Liver (tissue), 9 donors: ENCODE data around the gene HOXD11. TPM values are rescaled to one million over a fixed set of nuclear protein-coding genes. Genes with fewer than 3 reads are reported as not detected.
A peak's percentile ranks its signal among the peaks of the same experiment; 100 is the strongest.

ENCODE experiments used
- DNase-seq: peaks from one replicate; pipeline ENCODE4 v3.0.0-alpha.2; 2017; ENCODE audit warnings: low spot score
- H3K27ac ChIP-seq, 2 donors: one replicate each; pipeline ENCODE4 v1.7.0; 2013; ENCODE audit warnings: inconsistent platforms in 2 of 2, low read length in 2 of 2, control low read depth in 1 of 2, low read depth in 1 of 2, mild to moderate bottlenecking in 1 of 2
- H3K27me3 ChIP-seq, 4 donors: one replicate each; pipeline versions ENCODE4 v1.6.1 to v1.7.0; 2013; ENCODE audit warnings: low read length in 3 of 4, inconsistent platforms in 1 of 4, mild to moderate bottlenecking in 1 of 4, moderate library complexity in 1 of 4; ENCODE audit not compliant: control insufficient read depth in 4 of 4, insufficient read depth in 4 of 4
- H3K36me3 ChIP-seq, 4 donors: one replicate each; pipeline versions ENCODE4 v1.6.1 to v1.7.0; 2013; ENCODE audit warnings: low read length in 3 of 4, mild to moderate bottlenecking in 3 of 4, low read depth in 1 of 4, moderate library complexity in 1 of 4; ENCODE audit not compliant: control insufficient read depth in 4 of 4, insufficient read depth in 3 of 4
- H3K4me1 ChIP-seq, 4 donors: one replicate each; pipeline versions ENCODE4 v1.6.1 to v1.7.0; 2013; ENCODE audit warnings: low read length in 3 of 4, mild to moderate bottlenecking in 3 of 4, moderate library complexity in 1 of 4; ENCODE audit not compliant: control insufficient read depth in 4 of 4, insufficient read depth in 4 of 4
- H3K4me3 ChIP-seq, 3 donors: one replicate each; pipeline versions ENCODE4 v1.6.1 to v1.7.0; 2013; ENCODE audit warnings: low read length in 3 of 3, control low read depth in 1 of 3, low read depth in 1 of 3, mild to moderate bottlenecking in 1 of 3
- H3K9ac ChIP-seq, 2 donors: one replicate each; pipeline ENCODE4 v1.7.0; 2013; ENCODE audit warnings: low read length in 2 of 2, mild to moderate bottlenecking in 2 of 2, moderate library complexity in 2 of 2, control low read depth in 1 of 2, low read depth in 1 of 2
- H3K9me3 ChIP-seq, 4 donors: one replicate each; pipeline versions ENCODE4 v1.6.1 to v1.7.0; 2013; ENCODE audit warnings: low read length in 3 of 4; ENCODE audit not compliant: control insufficient read depth in 4 of 4
- EGR1 ChIP-seq, 2 donors: IDR thresholded peaks; 2 replicates each; pipeline ENCODE4 v1.6.1; 2016 to 2018; ENCODE audit warnings: antibody characterized with exemption in 2 of 2, low read depth in 2 of 2
- HNF4A ChIP-seq, 2 donors: conservative IDR thresholded peaks; 2 replicates each; pipeline ENCODE4 v1.6.1; 2016; ENCODE audit warnings: antibody characterized with exemption in 2 of 2, mild to moderate bottlenecking in 2 of 2
- JUND ChIP-seq, 2 donors: IDR thresholded peaks; 2 replicates each; pipeline ENCODE4 v1.6.1; 2016; ENCODE audit warnings: antibody characterized with exemption in 2 of 2
- NR2F2 ChIP-seq: IDR thresholded peaks from 2 replicates; pipeline ENCODE4 v1.6.1; 2016; ENCODE audit warnings: antibody characterized with exemption
- RAD21 ChIP-seq, 2 donors: IDR thresholded peaks; 2 replicates each; pipeline ENCODE4 v1.6.1; 2016; ENCODE audit warnings: antibody characterized with exemption in 2 of 2, mild to moderate bottlenecking in 2 of 2
- RXRA ChIP-seq, 2 donors: IDR thresholded peaks; 2 replicates each; pipeline ENCODE4 v1.6.1; 2017 to 2018; ENCODE audit warnings: antibody characterized with exemption in 2 of 2, mild to moderate bottlenecking in 1 of 2
- SP1 ChIP-seq: IDR thresholded peaks from 2 replicates; pipeline ENCODE4 v1.6.1; 2018; ENCODE audit warnings: antibody characterized with exemption, mild to moderate bottlenecking
- TAF1 ChIP-seq: conservative IDR thresholded peaks from 2 replicates; pipeline ENCODE4 v1.6.1; 2016; ENCODE audit warnings: antibody characterized with exemption, mild to moderate bottlenecking
- WGBS: extraction: QIAGEN DNeasy Blood & Tissue Kit; methylation state at CpG from one replicate; pipeline ENCODE4 v1.1.7; 2013; 5-methylcytosine and 5-hydroxymethylcytosine counted together
- polyA plus RNA-seq, 2 donors: library from polyadenylated mRNA; stranded (reverse) in 1 of 2; unstranded in 1 of 2; fragments of 200-250 nt in 1 of 2; fragments of >200 nt in 1 of 2; fragmentation: Nextera tagmentation in 1 of 2; extraction: Ambion mirVana in 1 of 2; gene quantifications; one replicate each; pipeline versions ENCODE4 v1.2.1 to v1.2.3, GENCODE V29; 2013 to 2015
- total RNA-seq, 2 donors: library from RNA; depleted of rRNA; stranded (reverse); fragments of >200 nt; gene quantifications; one replicate each; pipeline ENCODE4 v1.2.3, GENCODE V29; 2014
- TF ChIP-seq, protein P1 (sequence below): fragments of 150-350 bp; IDR thresholded peaks from 2 replicates; pipeline ENCODE4 v1.5.1; 2017; ENCODE audit warnings: improper control_type of control experiment, low read depth, low read length; ENCODE audit not compliant: missing input control
- TF ChIP-seq, protein P2 (sequence below): IDR thresholded peaks from 2 replicates; pipeline ENCODE4 v1.6.1; 2016; ENCODE audit warnings: antibody characterized with exemption, mild to moderate bottlenecking
- TF ChIP-seq, protein P3 (sequence below): IDR thresholded peaks from 2 replicates; pipeline ENCODE4 v1.6.1; 2016; ENCODE audit warnings: antibody characterized with exemption
- TF ChIP-seq, protein P4 (sequence below): IDR thresholded peaks from 2 replicates; pipeline ENCODE4 v1.6.1; 2016; ENCODE audit warnings: antibody characterized with exemption
- TF ChIP-seq, protein P5 (sequence below): IDR thresholded peaks from 2 replicates; pipeline ENCODE4 v1.6.1; 2016; ENCODE audit warnings: antibody characterized with exemption
- donor health status: healthy.
- donor health status: healthy.
- donor health status: healthy.
- donor health status: healthy.
- donor health status: healthy.

Gene HOXD11
- total and polyA plus RNA-seq, 4 donors = not detected

DNA sequence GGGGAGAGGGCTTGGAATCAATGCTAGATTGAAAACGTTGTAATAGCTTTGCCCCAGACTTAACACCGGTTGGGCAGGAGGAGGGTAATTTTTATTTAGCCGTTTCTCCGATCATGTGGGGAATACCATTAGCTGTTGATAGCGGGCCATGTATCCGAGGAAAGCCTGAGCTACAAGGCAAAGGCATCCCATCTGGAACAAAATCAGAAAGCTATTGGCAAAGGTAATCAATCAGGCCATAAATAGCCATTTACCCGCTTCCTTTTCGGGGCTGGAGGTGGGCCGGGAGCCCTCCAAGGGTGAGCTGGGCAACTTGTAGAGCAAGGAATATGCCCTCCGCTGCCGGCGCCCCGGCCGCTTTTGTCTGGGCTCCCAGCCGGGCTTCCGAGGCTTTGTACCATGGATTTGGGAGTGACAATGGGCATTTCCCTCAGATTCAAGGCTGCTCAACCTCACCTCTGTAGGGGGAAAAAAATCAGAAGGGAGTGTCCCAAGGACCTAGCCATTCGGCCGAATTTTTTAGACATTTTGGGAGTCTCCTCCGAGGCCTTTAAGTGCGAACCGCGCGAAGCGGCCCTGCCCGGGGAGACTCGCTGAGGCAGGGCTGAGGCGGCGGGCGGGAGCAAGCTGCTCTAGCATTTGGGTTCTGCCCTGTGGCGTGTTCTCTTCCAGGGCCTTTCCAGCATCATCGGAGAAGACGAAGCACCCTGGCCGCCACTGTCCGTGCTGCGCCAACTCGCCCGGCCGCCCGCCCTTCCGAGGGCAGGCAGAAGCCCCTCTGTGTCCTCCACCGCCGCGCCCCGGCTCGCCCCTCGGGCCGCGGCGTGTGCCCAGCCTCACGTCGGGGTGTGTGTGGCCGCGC is 14.3 kb downstream of the HOXD11 start:
- Histone ChIP-seq H3K4me3 (no peak overlapping the region), H3K27ac (no peak overlapping the region), H3K4me1 (peaks cover 4 to 10% (median 9%) of the 10 kb centered on the region in 4 donors), H3K27me3 (peaks cover 21 to 48% (median 35%) of the 10 kb centered on the region in 4 donors), H3K9ac (no peak overlapping the region), H3K36me3 (no peaks in the 10 kb centered on the region), H3K9me3 (peaks cover 0 to 7% (median under 1%) of the 10 kb centered on the region in 4 donors)
- 15% methylated on average over 53 of the region's 53 CpGs for WGBS
- no peak for DNase-seq
- TF ChIP-seq, protein P1, sequence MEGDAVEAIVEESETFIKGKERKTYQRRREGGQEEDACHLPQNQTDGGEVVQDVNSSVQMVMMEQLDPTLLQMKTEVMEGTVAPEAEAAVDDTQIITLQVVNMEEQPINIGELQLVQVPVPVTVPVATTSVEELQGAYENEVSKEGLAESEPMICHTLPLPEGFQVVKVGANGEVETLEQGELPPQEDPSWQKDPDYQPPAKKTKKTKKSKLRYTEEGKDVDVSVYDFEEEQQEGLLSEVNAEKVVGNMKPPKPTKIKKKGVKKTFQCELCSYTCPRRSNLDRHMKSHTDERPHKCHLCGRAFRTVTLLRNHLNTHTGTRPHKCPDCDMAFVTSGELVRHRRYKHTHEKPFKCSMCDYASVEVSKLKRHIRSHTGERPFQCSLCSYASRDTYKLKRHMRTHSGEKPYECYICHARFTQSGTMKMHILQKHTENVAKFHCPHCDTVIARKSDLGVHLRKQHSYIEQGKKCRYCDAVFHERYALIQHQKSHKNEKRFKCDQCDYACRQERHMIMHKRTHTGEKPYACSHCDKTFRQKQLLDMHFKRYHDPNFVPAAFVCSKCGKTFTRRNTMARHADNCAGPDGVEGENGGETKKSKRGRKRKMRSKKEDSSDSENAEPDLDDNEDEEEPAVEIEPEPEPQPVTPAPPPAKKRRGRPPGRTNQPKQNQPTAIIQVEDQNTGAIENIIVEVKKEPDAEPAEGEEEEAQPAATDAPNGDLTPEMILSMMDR = no peak
- TF ChIP-seq, protein P2, sequence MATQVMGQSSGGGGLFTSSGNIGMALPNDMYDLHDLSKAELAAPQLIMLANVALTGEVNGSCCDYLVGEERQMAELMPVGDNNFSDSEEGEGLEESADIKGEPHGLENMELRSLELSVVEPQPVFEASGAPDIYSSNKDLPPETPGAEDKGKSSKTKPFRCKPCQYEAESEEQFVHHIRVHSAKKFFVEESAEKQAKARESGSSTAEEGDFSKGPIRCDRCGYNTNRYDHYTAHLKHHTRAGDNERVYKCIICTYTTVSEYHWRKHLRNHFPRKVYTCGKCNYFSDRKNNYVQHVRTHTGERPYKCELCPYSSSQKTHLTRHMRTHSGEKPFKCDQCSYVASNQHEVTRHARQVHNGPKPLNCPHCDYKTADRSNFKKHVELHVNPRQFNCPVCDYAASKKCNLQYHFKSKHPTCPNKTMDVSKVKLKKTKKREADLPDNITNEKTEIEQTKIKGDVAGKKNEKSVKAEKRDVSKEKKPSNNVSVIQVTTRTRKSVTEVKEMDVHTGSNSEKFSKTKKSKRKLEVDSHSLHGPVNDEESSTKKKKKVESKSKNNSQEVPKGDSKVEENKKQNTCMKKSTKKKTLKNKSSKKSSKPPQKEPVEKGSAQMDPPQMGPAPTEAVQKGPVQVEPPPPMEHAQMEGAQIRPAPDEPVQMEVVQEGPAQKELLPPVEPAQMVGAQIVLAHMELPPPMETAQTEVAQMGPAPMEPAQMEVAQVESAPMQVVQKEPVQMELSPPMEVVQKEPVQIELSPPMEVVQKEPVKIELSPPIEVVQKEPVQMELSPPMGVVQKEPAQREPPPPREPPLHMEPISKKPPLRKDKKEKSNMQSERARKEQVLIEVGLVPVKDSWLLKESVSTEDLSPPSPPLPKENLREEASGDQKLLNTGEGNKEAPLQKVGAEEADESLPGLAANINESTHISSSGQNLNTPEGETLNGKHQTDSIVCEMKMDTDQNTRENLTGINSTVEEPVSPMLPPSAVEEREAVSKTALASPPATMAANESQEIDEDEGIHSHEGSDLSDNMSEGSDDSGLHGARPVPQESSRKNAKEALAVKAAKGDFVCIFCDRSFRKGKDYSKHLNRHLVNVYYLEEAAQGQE = no peak
- TF ChIP-seq, protein P3, sequence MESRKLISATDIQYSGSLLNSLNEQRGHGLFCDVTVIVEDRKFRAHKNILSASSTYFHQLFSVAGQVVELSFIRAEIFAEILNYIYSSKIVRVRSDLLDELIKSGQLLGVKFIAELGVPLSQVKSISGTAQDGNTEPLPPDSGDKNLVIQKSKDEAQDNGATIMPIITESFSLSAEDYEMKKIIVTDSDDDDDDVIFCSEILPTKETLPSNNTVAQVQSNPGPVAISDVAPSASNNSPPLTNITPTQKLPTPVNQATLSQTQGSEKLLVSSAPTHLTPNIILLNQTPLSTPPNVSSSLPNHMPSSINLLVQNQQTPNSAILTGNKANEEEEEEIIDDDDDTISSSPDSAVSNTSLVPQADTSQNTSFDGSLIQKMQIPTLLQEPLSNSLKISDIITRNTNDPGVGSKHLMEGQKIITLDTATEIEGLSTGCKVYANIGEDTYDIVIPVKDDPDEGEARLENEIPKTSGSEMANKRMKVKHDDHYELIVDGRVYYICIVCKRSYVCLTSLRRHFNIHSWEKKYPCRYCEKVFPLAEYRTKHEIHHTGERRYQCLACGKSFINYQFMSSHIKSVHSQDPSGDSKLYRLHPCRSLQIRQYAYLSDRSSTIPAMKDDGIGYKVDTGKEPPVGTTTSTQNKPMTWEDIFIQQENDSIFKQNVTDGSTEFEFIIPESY = no peak
- TF ChIP-seq SP1 (no peak), NR2F2 (no peak), RXRA (IDR thresholded peaks at IDR 0.05) (no peak), HNF4A (conservative IDR thresholded peaks at IDR 0.05) (no peak), RAD21 (IDR thresholded peaks at IDR 0.05) (no peak), TAF1 (no peak)
- TF ChIP-seq, protein P4, sequence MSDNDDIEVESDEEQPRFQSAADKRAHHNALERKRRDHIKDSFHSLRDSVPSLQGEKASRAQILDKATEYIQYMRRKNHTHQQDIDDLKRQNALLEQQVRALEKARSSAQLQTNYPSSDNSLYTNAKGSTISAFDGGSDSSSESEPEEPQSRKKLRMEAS = no peak

DNA sequence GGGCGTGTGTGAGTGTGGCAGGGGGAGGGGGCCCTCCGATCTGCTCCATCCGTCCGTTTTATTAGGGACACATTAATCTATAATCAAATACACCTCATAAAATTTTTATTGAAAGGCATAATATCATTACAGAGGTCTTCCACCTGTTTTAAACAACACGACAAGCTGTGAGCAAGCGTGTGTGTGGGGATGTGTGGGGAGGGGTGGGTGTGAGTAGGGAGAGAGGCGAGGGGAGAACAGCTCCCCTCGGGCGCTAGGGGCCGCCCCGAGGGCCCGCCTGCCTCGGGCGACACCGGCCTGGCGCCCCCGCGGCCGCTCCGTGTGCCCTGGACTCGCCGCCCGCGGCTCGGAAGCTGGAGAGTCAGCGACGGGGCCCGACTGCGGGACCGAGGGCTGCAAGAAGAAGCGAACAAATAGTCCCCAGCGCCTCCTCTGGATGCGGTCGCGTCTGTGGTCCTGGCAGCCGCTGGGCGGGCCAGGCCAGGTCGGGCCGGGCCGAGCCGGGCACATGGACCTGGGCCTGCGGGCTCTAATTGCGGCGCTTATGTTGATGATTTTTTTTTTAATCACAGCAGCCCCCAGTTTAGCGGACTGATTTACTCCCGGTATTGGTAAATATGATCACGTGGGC is 15.1 kb downstream of the HOXD11 start:
- Histone ChIP-seq H3K4me1 (peaks cover 4 to 10% (median 9%) of the 10 kb centered on the region in 4 donors), H3K9ac (no peak overlapping the region), H3K4me3 (peak overlapping the region in 1 of 3 donors; percentile 47), H3K36me3 (no peaks in the 10 kb centered on the region), H3K27ac (no peak overlapping the region), H3K9me3 (peaks cover 0 to 7% (median 0%) of the 10 kb centered on the region in 4 donors), H3K27me3 (peaks cover 20 to 54% (median 30%) of the 10 kb centered on the region in 4 donors)
- DNase-seq = no peak
- WGBS = 8% methylated on average over 47 of the region's 47 CpGs
- no peak for TF ChIP-seq RAD21 (IDR thresholded peaks at IDR 0.05)
- TF ChIP-seq RXRA (IDR thresholded peaks at IDR 0.05) = no peak
- TF ChIP-seq, protein P2 = no peak
- TF ChIP-seq TAF1 = no peak
- TF ChIP-seq, protein P1 = no peak
- no peak for TF ChIP-seq EGR1 (IDR thresholded peaks at IDR 0.05; ENCODE audit: low read depth in 2 of 2)
- TF ChIP-seq, protein P4 = no peak
- no peak for TF ChIP-seq NR2F2
- TF ChIP-seq, protein P5, sequence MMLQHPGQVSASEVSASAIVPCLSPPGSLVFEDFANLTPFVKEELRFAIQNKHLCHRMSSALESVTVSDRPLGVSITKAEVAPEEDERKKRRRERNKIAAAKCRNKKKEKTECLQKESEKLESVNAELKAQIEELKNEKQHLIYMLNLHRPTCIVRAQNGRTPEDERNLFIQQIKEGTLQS = no peak
- no peak for TF ChIP-seq JUND (IDR thresholded peaks at IDR 0.05)
- no peak for TF ChIP-seq HNF4A (conservative IDR thresholded peaks at IDR 0.05)
